Testis (tissue), 3 donors: ENCODE measurements around the gene LRPPRC. TPM values are rescaled to one million over a fixed set of nuclear protein-coding genes. Genes with fewer than 3 reads are reported as not detected.

Experiments
- DNase-seq: peaks from one replicate; pipeline ENCODE4 v3.0.0-alpha.2; 2019
- H3K27ac ChIP-seq, 2 donors: fragments of 200-600 bp; sonication (generic); one replicate each; pipeline ENCODE4 v1.5.1; 2019
- H3K27me3 ChIP-seq: fragments of 200-600 bp; sonication (generic); one replicate; pipeline ENCODE4 v1.5.1; 2019
- H3K36me3 ChIP-seq: fragments of 200-600 bp; sonication (generic); one replicate; pipeline ENCODE4 v1.5.1; 2017; ENCODE audit warnings: low read depth; ENCODE audit errors: missing control alignments
- H3K4me1 ChIP-seq: fragments of 200-600 bp; sonication (generic); one replicate; pipeline ENCODE4 v1.5.1; 2019
- H3K4me3 ChIP-seq, 2 donors: fragments of 200-600 bp; sonication (generic); one replicate each; pipeline ENCODE4 v1.5.1; 2017 to 2019
- H3K9me3 ChIP-seq: fragments of 200-600 bp; sonication (generic); one replicate; pipeline ENCODE4 v1.5.1; 2017
- CTCF ChIP-seq, 3 experiments: fragments of 450-650 bp in 2 of 3; fragments of 200-600 bp in 1 of 3; sonication (generic) in 1 of 3; IDR thresholded peaks; one replicate each; pipeline ENCODE4 v1.5.1; 2016 to 2019; ENCODE audit warnings: antibody characterized with exemption in 3 of 3, mild to moderate bottlenecking in 2 of 3, moderate library complexity in 1 of 3
- POLR2A ChIP-seq: fragments of 450-650 bp; IDR thresholded peaks from one replicate; pipeline ENCODE4 v1.6.1; 2017; ENCODE audit warnings: antibody characterized with exemption, mild to moderate bottlenecking, moderate library complexity
- WGBS, 2 donors: methylation state at CpG; one replicate each; pipeline ENCODE4 v1.1.5; 2018; 5-methylcytosine and 5-hydroxymethylcytosine counted together
- intact Hi-C: fragments of 100-400 bp; cut with DNase I; formaldehyde crosslinking; loops from one replicate; pipeline ENCODE4 v1.15.1; 2023; ENCODE audit warnings: low total_unique reads
- polyA plus RNA-seq: library from polyadenylated mRNA; stranded (reverse); fragments of 350-450 nt; fragmentation: Illumina TruSeq; extraction: RNeasy Lipid Tissue Mini Kit (QIAGEN cat#74804); gene quantifications from one replicate; pipeline ENCODE4 v1.2.3, GENCODE V29; 2014; ENCODE audit warnings: low read depth, low replicate concordance; ENCODE audit not compliant: insufficient read depth
- small RNA-seq, 2 donors: library from RNA; depleted of rRNA; stranded (forward); fragments of <200 nt; gene quantifications; one replicate each; pipeline ENCODE3, GENCODE V24; 2016
- total RNA-seq, 2 donors: library from RNA; depleted of rRNA; stranded (reverse); fragments of >200 nt; gene quantifications; one replicate each; pipeline ENCODE4 v1.2.3, GENCODE V29; 2016

LRPPRC gene
- total and polyA plus RNA-seq, 3 donors from 2014 or later, result 65.7 to 133 (median 114) TPM

GRCh38 chr2:43839776-43840564 is 155.8 kb downstream of the LRPPRC start:
- H3K27ac ChIP-seq, result no peak overlapping the region
- no peaks in the 10 kb centered on the region for H3K4me1 ChIP-seq
- no peak for DNase-seq
- no peak for TF ChIP-seq CTCF (IDR thresholded peaks at IDR 0.05)
- TF ChIP-seq POLR2A, result no peak
- no peaks in the 10 kb centered on the region for H3K36me3 ChIP-seq
- WGBS, 2 donors, result 90 to 94% methylated on average over 11 to 14 of the region's 14 CpGs
- H3K9me3 ChIP-seq, result no peaks in the 10 kb centered on the region
- intact Hi-C loops, result no loop called here
- H3K4me3 ChIP-seq, result no peak overlapping the region
- no peaks in the 10 kb centered on the region for H3K27me3 ChIP-seq

GRCh38 chr2:43838560-43839267 is 157.1 kb downstream of the LRPPRC start, which contains the start of the genes ABCG5 and ABCG8:
Gene ABCG5 (minus strand): TSS chr2:43838839. CDS start chr2:43838679, 160 bp downstream.
Gene ABCG8 (plus strand): TSS chr2:43838971. CDS start chr2:43839054, 83 bp downstream.
- Histone ChIP-seq H3K36me3 (no peaks in the 10 kb centered on the region), H3K27ac (no peak within 1 kb of the TSS), H3K9me3 (no peaks in the 10 kb centered on the region), H3K4me3 (no peak within 1 kb of the TSS), H3K4me1 (no peaks in the 10 kb centered on the region), H3K27me3 (no peaks in the 10 kb centered on the region)
- WGBS, 2 donors, result 85 to 87% methylated on average over 11 to 20 of the region's 20 CpGs
- no peak for DNase-seq
- intact Hi-C loops, result no loop called here
- TF ChIP-seq CTCF (IDR thresholded peaks at IDR 0.05), result no peak
- TF ChIP-seq POLR2A, result no peak

GRCh38 chr2:43837831-43838559 is 157.8 kb downstream of the LRPPRC start:
- 96% methylated on average over 19 to 21 of the region's 21 CpGs for whole genome bisulfite sequencing, 2 donors
- H3K27me3 ChIP-seq, result no peaks in the 10 kb centered on the region
- no peak for DNase-seq

GRCh38 chr2:43837033-43837432 is 158.8 kb downstream of the LRPPRC start:
- no peak for DNase-seq
- intact Hi-C loops, result no loop called here
- no peak for TF ChIP-seq POLR2A
- TF ChIP-seq CTCF (IDR thresholded peaks at IDR 0.05), result no peak
- no peaks in the 10 kb centered on the region for H3K9me3 ChIP-seq
- H3K4me3 ChIP-seq, result no peak overlapping the region
- WGBS, 2 donors, result 81 to 83% methylated on average over 4 of the region's 4 CpGs
- no peaks in the 10 kb centered on the region for H3K4me1 ChIP-seq
- no peaks in the 10 kb centered on the region for H3K27me3 ChIP-seq
- H3K36me3 ChIP-seq, result no peaks in the 10 kb centered on the region
- H3K27ac ChIP-seq, result no peak overlapping the region

More at GRCh38 chr2:43837831-43838559, 157.8 kb downstream of the LRPPRC start:
- Histone ChIP-seq H3K9me3 (no peaks in the 10 kb centered on the region), H3K36me3 (no peaks in the 10 kb centered on the region), H3K27ac (no peak overlapping the region), H3K4me1 (no peaks in the 10 kb centered on the region), H3K4me3 (no peak overlapping the region)
- TF ChIP-seq POLR2A (no peak), CTCF (IDR thresholded peaks at IDR 0.05) (no peak)
- intact Hi-C loops, result no loop called here

Small RNA genes lying within 50 kb of the gene (small RNA-seq; reads per million reads assigned to genes)
- gene RN7SL455P (0 reads per million in 2 donors), gene RNU6-1048P (0 reads per million in 2 donors)

Other genes starting within 250 kb of the LRPPRC start
- gene DYNC2LI1, start 221.9 kb downstream of the LRPPRC start, total RNA-seq, result 10 to 100 TPM; 48.8 to 60.4 TPM
- 66.8 TPM for gene DYNC2LI1, start 221.9 kb downstream of the LRPPRC start, polyA plus RNA-seq
- not detected for gene ABCG5, start 157.2 kb downstream of the LRPPRC start, total RNA-seq
- 0.16 TPM for gene ABCG5, start 157.2 kb downstream of the LRPPRC start, polyA plus RNA-seq
- gene ABCG8, start 157.0 kb downstream of the LRPPRC start, total RNA-seq, result under 1 TPM; 0.24 to 0.43 TPM
- not detected for gene ABCG8, start 157.0 kb downstream of the LRPPRC start, polyA plus RNA-seq
- gene PPM1B, start 172.9 kb upstream of the LRPPRC start, total RNA-seq, result 10 to 100 TPM; 49.9 to 64.6 TPM
- gene PPM1B, start 172.9 kb upstream of the LRPPRC start, polyA plus RNA-seq, result 50.7 TPM